Upper lobe of left lung (tissue), 6 donors: ENCODE results near the gene PRDM8. TPM values are rescaled to one million over a fixed set of nuclear protein-coding genes. Genes with fewer than 3 reads are reported as not detected.
A peak's percentile ranks its signal among the peaks of the same experiment; 100 is the strongest.

Experiments
- ATAC-seq, 2 donors: fragments of 200-7000 bp; cut with Tn5 transposase; one replicate each; pipeline ENCODE4 v1.9.1; 2022; ENCODE audit warnings: mild to moderate bottlenecking in 2 of 2, moderate library complexity in 2 of 2; ENCODE audit not compliant: low FRiP score in 2 of 2
- DNase-seq, 2 donors: peaks; one replicate each; pipeline ENCODE4 v3.0.0-alpha.2; 2019 to 2020
- H3K27ac ChIP-seq, 4 donors: fragments of 200-600 bp; sonication (generic); one replicate each; pipeline ENCODE4 v1.5.1; 2016 to 2019
- H3K27me3 ChIP-seq, 4 donors: fragments of 200-600 bp; sonication (generic); one replicate each; pipeline ENCODE4 v1.5.1; 2017 to 2019
- H3K36me3 ChIP-seq, 4 donors: fragments of 200-600 bp; sonication (generic); one replicate each; pipeline ENCODE4 v1.5.1; 2016 to 2019
- H3K4me1 ChIP-seq, 4 donors: fragments of 200-600 bp; sonication (generic); one replicate each; pipeline ENCODE4 v1.5.1; 2018 to 2019
- H3K4me3 ChIP-seq, 4 donors: fragments of 200-600 bp; sonication (generic); one replicate each; pipeline ENCODE4 v1.5.1; 2017 to 2019; ENCODE audit warnings: mild to moderate bottlenecking in 2 of 4, moderate library complexity in 1 of 4
- H3K9me3 ChIP-seq, 4 donors: fragments of 200-600 bp; sonication (generic); one replicate each; pipeline ENCODE4 v1.5.1; 2018 to 2019
- EP300 ChIP-seq, 4 donors: sonication (generic); formaldehyde crosslinking; IDR thresholded peaks; one replicate each; pipeline ENCODE4 v1.5.1; 2017; ENCODE audit warnings: antibody characterized with exemption in 4 of 4, control low read depth in 2 of 4
- POLR2A ChIP-seq, 4 donors: fragments of 450-650 bp; IDR thresholded peaks; one replicate each; pipeline ENCODE4 v1.5.1; 2016 to 2017; ENCODE audit warnings: antibody characterized with exemption in 4 of 4, mild to moderate bottlenecking in 2 of 4
- POLR2AphosphoS5 ChIP-seq, 2 donors: sonication (generic); formaldehyde crosslinking; IDR thresholded peaks; one replicate each; pipeline ENCODE4 v1.5.1; 2017; ENCODE audit warnings: antibody characterized with exemption in 2 of 2
- WGBS, 2 donors: methylation state at CpG; one replicate each; pipeline ENCODE4 v1.1.5; 2017 to 2018; 5-methylcytosine and 5-hydroxymethylcytosine counted together
- total RNA-seq, 6 donors: library from RNA; depleted of rRNA in 4 of 6; stranded (reverse); fragments of >200 nt in 4 of 6; gene quantifications; one replicate each; pipeline versions ENCODE4 v1.1.0 to v1.2.1, GENCODE V29; 2016 to 2021
- TF ChIP-seq, protein P1 (sequence below), 6 experiments: fragments of 450-650 bp in 4 of 6; fragments of 200-600 bp in 2 of 6; sonication (generic) in 2 of 6; IDR thresholded peaks; one replicate each; pipeline ENCODE4 v1.5.1; 2016 to 2019; ENCODE audit warnings: antibody characterized with exemption in 6 of 6
- donor health status: DM: no; HTN: no; CAD: no; lungs with moderate emphysema.
- donor health status: DM: no; HTN: yes; CAD: no; lungs with severe emphysema.

The PRDM8 gene
- total RNA-seq: 1 to 10 TPM in 5 of 6 donors, under 1 TPM in 1; 0.11 to 3.3 (median 1.9) TPM

- H3K4me1 ChIP-seq: peaks cover 23 to 34% (median 29%) of the 10 kb centered on the region in 4 donors
- no peaks in the 10 kb centered on the region for H3K9me3 ChIP-seq
- H3K27ac ChIP-seq: no peak within 1 kb of the TSS
- TF ChIP-seq EP300 (IDR thresholded peaks at IDR 0.05) (no peak), POLR2AphosphoS5 (IDR thresholded peaks at IDR 0.05) (no peak), POLR2A (IDR thresholded peaks at IDR 0.05) (no peak)
- TF ChIP-seq, protein P1, sequence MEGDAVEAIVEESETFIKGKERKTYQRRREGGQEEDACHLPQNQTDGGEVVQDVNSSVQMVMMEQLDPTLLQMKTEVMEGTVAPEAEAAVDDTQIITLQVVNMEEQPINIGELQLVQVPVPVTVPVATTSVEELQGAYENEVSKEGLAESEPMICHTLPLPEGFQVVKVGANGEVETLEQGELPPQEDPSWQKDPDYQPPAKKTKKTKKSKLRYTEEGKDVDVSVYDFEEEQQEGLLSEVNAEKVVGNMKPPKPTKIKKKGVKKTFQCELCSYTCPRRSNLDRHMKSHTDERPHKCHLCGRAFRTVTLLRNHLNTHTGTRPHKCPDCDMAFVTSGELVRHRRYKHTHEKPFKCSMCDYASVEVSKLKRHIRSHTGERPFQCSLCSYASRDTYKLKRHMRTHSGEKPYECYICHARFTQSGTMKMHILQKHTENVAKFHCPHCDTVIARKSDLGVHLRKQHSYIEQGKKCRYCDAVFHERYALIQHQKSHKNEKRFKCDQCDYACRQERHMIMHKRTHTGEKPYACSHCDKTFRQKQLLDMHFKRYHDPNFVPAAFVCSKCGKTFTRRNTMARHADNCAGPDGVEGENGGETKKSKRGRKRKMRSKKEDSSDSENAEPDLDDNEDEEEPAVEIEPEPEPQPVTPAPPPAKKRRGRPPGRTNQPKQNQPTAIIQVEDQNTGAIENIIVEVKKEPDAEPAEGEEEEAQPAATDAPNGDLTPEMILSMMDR (IDR thresholded peaks at IDR 0.05): no peak
- no peaks in the 10 kb centered on the region for H3K36me3 ChIP-seq
- ATAC-seq: peak; percentile 6 to 19
- peak within 1 kb of the TSS in 3 of 4 donors; percentile 12 to 37 (median 17) for H3K4me3 ChIP-seq
- 16 to 23% methylated on average over 20 to 39 of the region's 42 CpGs for WGBS, 2 donors
- peaks cover 0 to 36% (median 6%) of the 10 kb centered on the region in 4 donors for H3K27me3 ChIP-seq
- peak in 1 of 2 donors; percentile 83 for DNase-seq
Measured at GRCh38 chr4:80196922-80197573, at the start of gene PRDM8. Gene PRDM8 (plus strand): TSS chr4:80197503. CDS start chr4:80200081, 2,578 bp downstream.

DNA sequence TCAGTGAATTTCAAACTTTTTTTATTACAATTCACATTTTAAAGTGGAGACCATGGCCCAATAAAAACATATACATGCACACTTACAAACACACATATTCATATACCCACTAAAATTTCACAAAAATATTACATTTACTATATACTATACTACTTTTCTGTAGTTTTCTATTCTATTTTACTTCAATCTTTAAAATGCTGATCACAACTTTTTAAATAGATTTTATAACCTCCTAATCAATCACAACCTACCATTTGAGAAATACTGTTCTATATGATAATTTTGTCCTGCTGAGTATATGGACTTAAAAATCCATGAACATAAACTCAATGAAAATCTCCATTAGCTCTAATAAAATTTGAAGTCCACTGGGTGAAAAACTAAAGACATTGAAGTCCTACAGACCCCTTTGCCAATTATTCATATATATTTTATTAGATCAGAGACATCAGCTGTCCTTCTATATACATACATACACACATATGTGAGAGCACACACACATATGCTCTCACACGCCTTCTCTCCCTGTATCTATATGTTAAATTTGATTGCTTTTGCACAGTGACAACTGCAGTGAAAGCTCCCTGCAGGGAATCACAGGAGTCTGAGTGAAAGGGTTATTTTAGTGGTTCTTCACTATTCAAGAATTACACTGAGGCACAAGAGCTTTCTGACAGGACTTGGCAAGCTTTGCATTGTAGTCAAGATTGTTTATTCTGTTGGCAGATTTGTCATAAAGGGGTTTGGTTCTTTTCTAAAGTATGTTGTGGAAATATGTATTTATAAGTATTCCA is 46.7 kb upstream of the PRDM8 start:
- WGBS, 2 donors: 81 to 100% methylated on average over 1 of the region's 1 CpG

GRCh38 chr4:80151981-80152380 is 45.3 kb upstream of the PRDM8 start:
- no peaks in the 10 kb centered on the region for H3K4me1 ChIP-seq
- no peak overlapping the region for H3K27ac ChIP-seq
- H3K27me3 ChIP-seq: no peaks in the 10 kb centered on the region
- H3K36me3 ChIP-seq: no peaks in the 10 kb centered on the region
- WGBS, 2 donors: 91 to 93% methylated on average over 3 of the region's 3 CpGs
- H3K4me3 ChIP-seq: no peak overlapping the region
- H3K9me3 ChIP-seq: no peaks in the 10 kb centered on the region
- TF ChIP-seq, protein P1 (IDR thresholded peaks at IDR 0.05): no peak
- TF ChIP-seq EP300 (IDR thresholded peaks at IDR 0.05): no peak
- TF ChIP-seq POLR2AphosphoS5 (IDR thresholded peaks at IDR 0.05): no peak
- no peak for TF ChIP-seq POLR2A (IDR thresholded peaks at IDR 0.05)
- no peak for ATAC-seq
- DNase-seq: no peak

More for the DNA sequence above, 46.7 kb upstream of the PRDM8 start:
- H3K36me3 ChIP-seq: no peaks in the 10 kb centered on the region
- H3K27ac ChIP-seq: no peak overlapping the region
- ATAC-seq: no peak
- no peaks in the 10 kb centered on the region for H3K4me1 ChIP-seq
- H3K4me3 ChIP-seq: no peak overlapping the region
- TF ChIP-seq POLR2A (IDR thresholded peaks at IDR 0.05) (no peak), EP300 (IDR thresholded peaks at IDR 0.05) (no peak), POLR2AphosphoS5 (IDR thresholded peaks at IDR 0.05) (no peak)
- TF ChIP-seq, protein P1 (IDR thresholded peaks at IDR 0.05): no peak
- H3K9me3 ChIP-seq: no peaks in the 10 kb centered on the region
- DNase-seq: no peak
- no peaks in the 10 kb centered on the region for H3K27me3 ChIP-seq

DNA sequence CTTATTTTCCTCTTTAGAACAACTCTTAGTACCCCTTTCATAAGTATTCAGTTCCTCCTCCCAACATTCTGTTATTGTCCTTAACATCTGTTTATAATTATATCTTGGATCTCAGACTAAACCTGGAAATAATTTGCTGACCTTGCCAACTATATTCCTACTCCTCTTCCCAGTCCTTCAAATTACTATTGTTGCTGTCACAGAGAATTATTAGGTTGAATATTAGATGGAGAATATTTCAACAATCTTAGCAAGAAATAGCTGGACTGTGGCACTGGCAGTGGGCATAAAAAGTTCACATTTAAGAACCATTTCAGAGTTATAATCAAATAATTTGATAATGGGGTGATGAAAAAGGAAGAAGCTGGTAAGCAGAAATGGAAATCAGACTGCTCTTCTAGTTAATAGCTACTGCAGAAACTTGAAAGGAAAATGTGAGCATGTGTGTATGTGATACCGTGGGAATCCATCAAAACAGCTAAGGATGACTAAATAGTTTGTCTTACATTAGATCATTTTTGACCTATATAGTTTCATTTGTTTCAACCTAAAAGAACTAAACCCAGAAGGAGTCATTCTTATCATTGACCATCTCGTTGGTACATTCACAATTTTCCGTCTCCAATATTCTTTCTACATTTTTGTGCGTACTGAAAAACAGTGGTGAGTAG is 43.3 kb upstream of the PRDM8 start:
- H3K27ac ChIP-seq: no peak overlapping the region
- ATAC-seq (no peak), DNase-seq (no peak)
- WGBS, 2 donors: 82 to 87% methylated on average over 4 of the region's 4 CpGs
- no peaks in the 10 kb centered on the region for H3K36me3 ChIP-seq
- no peaks in the 10 kb centered on the region for H3K9me3 ChIP-seq
- no peaks in the 10 kb centered on the region for H3K27me3 ChIP-seq
- TF ChIP-seq POLR2AphosphoS5 (IDR thresholded peaks at IDR 0.05) (no peak), EP300 (IDR thresholded peaks at IDR 0.05) (no peak)
- TF ChIP-seq, protein P1 (IDR thresholded peaks at IDR 0.05): no peak
- no peaks in the 10 kb centered on the region for H3K4me1 ChIP-seq
- no peak overlapping the region for H3K4me3 ChIP-seq
